Breast epithelium (tissue), 3 donors: Measurements from ENCODE around the gene AGPAT3.

Source experiments
- POLR2A ChIP-seq: fragments of 450-650 bp; IDR thresholded peaks from one replicate; pipeline ENCODE4 v1.6.1; 2016; ENCODE audit warnings: antibody characterized with exemption, mild to moderate bottlenecking, moderate library complexity
- POLR2AphosphoS5 ChIP-seq, 3 donors: sonication (generic); formaldehyde crosslinking; IDR thresholded peaks; one replicate each; pipeline ENCODE4 v1.6.1; 2017; ENCODE audit warnings: antibody characterized with exemption in 3 of 3
- TF ChIP-seq, protein P1 (sequence below), 3 donors: fragments of 450-650 bp; IDR thresholded peaks; one replicate each; pipeline ENCODE4 v1.5.1; 2016 to 2017; ENCODE audit warnings: antibody characterized with exemption in 3 of 3, mild to moderate bottlenecking in 3 of 3, moderate library complexity in 3 of 3

DNA sequence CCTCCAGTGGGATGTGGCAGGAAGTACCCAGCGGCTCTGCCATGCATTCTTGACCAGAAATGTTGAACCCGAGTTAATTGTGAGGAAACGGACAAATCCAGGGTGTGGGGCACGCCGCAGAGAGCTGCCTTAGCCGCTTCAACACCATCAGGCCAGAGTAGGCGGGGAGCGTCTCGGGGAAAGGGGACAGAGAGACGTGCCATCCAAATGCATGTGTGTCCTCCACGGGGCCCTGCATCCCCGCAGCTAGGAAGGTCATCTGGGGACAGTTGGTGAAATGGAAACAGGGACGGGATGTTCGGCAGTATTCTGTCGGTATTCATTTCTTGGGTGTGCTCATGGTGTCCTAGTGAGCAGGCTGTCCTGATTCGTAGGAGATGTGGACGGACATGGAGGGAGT lies 88.0 kb downstream of the AGPAT3 start:
- TF ChIP-seq, protein P1, sequence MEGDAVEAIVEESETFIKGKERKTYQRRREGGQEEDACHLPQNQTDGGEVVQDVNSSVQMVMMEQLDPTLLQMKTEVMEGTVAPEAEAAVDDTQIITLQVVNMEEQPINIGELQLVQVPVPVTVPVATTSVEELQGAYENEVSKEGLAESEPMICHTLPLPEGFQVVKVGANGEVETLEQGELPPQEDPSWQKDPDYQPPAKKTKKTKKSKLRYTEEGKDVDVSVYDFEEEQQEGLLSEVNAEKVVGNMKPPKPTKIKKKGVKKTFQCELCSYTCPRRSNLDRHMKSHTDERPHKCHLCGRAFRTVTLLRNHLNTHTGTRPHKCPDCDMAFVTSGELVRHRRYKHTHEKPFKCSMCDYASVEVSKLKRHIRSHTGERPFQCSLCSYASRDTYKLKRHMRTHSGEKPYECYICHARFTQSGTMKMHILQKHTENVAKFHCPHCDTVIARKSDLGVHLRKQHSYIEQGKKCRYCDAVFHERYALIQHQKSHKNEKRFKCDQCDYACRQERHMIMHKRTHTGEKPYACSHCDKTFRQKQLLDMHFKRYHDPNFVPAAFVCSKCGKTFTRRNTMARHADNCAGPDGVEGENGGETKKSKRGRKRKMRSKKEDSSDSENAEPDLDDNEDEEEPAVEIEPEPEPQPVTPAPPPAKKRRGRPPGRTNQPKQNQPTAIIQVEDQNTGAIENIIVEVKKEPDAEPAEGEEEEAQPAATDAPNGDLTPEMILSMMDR (IDR thresholded peaks at IDR 0.05) = no peak
- TF ChIP-seq POLR2AphosphoS5 (IDR thresholded peaks at IDR 0.05) (no peak), POLR2A (no peak)
